CD4-positive, alpha-beta T cell treated with Interleukin-4 for 4 hours (primary cell): ENCODE results near the gene TCF7L2.
"Not testable (repeated sequence)": the region's sequence is repeated elsewhere in the genome, so short reads cannot be mapped to it uniquely, and the experiment has no call there.

Source experiments
- DNase-seq: peaks from one replicate; pipeline ENCODE4 v3.0.0-alpha.2; 2020

The TCF7L2 gene

DNA sequence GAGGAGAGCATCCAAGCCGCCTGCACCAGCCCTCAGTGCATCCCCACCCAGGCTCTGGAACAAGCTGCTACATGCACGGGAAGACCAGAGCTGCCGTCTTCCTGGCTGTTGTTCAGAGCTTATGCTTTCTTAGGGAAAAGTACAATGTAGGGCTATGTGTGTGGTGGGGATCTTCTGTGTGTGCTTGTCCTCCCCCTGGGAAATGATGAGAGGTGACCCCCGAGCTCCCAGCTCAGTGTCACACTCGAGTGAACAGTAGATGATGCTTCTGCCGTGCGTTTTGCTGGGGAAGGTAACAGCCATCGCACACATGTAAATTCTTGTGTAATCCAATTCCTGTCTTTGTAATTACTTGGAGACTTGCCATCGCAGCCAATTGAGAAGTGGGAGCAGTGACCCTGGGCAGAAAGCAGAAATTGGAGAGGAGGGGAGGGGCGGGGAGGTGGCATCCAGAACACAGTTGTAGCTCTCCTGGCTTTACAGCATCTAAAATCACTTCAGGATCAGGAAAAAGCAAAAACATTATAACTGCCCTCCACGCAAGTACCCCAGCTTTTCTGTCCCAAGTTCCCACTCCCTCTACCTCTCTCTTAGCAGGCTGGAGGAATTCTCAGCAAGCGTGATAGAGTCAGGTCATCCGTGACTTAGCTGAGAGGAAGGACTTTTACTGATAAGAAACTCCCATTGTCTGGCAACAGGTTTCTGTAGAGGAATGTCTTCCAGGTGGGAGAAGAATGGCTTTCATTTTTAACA is 149.6 kb downstream of the TCF7L2 start:
- no peak for DNase-seq

DNA sequence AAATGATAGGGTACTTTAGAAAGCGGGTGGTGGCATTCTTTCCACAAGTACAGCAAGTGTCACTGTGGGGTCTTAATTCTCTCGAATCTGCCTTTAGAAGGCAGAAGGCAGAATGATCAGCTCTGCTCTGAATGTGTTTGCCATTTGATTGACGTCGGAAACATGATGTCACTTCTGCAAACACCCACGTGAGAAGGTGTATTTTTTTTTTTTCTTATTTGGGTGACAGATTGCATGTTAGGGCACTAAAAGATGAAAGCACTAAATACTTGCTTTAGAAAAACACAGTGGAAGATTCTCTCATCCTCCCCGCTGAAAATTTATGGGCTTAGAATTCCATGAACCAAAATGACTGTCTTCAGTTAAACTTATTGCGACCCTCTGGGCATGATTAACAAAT is 150.2 kb downstream of the TCF7L2 start:
- DNase-seq, result no peak

DNA sequence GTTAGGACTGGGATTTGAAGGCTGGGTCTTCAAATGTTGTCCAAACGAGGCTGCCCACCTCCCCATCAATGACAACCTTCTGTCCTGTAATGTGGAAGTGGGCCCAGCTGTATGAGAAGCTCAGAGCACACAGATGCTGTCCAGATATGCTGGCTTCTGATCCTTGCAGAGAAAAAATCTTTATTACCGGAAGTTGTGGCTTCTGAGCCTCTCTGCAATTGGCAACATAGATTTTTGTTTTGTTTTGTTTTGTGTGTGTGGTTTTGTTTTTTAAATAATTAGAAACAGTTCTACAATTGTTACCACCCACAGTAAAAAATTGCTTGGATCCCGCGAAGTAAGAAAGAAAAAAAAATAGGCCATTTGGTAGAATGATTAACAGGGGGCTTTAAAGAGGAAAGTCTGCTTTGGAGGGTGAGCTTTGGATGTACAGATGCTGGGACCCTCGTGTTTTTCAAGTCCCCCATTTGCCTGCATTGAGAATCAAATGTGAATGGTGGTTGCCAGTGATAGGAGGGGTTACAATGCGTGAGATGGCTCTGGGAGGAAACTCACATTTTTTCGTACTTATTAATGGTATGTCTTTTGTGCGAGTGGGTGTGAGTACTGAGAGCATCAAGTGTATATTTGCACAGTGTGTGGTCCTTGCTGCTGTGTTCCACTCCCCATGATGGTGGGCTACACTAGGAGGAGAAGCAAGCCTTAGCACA is 153.2 kb downstream of the TCF7L2 start:
- no peak for DNase-seq

- DNase-seq, result no peak
Measured at GRCh38 chr10:113104047-113104446, 154.0 kb downstream of the TCF7L2 start.

DNA sequence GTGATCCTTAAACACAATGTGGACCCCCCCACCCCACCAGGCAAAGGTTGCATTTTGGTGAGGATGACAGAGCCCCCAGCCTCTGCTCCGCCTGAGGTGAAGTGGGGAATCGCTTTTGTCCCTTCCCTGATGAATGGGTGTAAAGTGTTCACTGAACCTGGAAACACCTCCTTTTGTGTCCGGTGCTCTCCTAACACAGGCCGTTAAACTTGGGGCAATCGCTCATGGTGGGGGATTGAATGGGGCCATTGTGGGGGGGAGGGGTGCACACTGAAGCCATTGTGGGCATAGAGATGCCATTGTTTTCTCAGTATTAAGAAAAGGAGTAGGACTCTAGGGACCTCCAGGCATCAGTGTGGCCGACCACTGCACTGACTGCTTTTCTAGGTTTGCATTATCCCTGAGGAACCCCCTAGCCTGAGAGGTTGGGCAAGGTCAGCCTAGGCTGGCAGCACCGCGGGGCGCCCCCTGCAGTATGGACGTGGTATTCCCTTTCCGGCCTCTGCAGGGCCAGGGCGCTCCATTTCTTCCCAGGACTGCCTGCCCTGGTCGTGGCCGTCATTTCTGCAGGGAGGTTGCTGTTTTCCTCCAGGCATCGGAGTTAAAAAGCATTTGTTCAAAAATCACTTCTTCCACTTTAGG is 158.3 kb downstream of the TCF7L2 start:
- DNase-seq, result no peak

- no peak for DNase-seq
Measured at GRCh38 chr10:113108948-113109347, 158.9 kb downstream of the TCF7L2 start.

- DNase-seq, result not testable (repeated sequence)
Measured at GRCh38 chr10:113109482-113109881, 159.4 kb downstream of the TCF7L2 start.

DNA sequence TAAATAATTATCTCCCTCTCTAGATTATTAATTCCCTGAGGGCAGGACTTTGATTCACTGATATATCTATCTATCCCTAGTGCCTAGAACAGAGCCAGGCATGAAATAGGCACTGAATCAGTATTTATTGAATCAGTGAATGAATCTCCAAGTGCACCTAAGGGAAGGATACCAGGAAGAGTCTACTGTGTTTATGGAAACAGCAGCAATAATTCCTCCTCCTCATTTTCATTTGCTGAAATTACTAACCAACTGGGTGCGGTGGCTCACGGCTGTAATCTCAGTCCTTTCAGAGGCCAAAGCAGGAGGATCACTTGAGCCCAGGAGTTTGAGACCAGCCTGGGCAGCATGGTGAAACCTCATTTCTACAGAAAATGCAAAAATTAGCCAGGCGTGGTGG is 161.2 kb downstream of the TCF7L2 start:
- no peak for DNase-seq

DNA sequence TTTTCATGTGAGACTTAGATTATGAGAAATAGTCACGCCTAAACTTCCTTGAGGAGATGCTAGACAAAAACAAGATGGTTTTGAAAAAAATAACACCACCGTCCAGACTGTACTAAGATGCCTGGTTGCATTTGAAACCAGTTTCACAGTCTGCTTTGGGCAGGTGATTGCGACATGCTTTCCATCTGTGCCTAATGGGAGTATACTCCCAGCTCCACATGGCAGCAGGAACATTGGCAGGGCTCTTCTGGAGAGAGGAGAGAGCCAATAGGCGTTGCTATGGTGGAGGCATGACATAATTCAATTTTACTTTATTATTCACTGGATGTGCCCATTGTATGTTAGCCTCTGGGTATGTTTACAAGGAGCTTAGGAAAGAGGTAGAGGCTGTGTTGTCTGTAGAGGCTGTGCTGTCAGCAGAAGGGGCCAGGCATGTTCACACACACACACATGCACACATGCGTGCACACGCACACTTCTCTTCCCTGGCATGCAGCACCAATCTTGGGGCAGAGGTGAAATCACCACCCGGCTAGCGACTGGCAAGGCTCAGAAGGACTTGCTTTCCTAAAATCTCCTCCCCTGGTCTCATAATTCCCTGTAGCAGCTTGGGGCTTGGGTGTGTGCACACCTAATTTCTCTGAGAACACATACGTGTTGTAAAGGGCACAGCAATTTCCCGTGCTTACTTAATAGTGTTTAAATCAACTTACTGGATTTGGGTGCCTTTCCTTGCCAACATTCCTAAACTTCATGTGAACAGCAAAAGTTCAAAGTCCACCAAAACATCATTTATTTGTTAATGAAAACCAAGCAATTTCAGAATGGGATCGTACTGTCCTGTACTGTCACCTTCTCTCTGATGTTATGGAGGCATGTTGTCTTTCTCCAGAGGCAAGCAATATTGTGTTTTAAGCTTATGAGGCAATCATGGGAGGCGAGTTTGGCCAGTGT is 162.1 kb downstream of the TCF7L2 start:
- DNase-seq, result no peak

GRCh38 chr10:113113241-113113640 is 163.2 kb downstream of the TCF7L2 start:
- no peak for DNase-seq

DNA sequence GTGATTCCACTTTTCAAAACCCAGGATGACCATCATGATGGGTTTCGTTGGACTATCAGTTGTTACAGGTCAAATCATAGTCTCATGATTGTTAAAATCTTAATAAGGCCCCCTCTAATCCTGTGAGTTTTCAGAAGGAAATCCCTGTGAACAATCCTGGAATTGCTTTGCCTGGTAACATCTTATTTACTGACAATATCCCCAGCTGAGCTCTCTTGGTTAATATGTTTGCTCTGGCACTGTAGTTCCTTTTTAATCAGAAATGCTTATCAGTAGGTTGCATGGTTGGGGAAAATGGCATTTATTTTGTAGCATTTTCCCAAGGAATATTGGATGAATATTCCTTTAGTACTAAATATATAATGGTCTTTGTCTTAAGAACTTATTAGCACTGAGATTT is 163.9 kb downstream of the TCF7L2 start:
- no peak for DNase-seq

DNA sequence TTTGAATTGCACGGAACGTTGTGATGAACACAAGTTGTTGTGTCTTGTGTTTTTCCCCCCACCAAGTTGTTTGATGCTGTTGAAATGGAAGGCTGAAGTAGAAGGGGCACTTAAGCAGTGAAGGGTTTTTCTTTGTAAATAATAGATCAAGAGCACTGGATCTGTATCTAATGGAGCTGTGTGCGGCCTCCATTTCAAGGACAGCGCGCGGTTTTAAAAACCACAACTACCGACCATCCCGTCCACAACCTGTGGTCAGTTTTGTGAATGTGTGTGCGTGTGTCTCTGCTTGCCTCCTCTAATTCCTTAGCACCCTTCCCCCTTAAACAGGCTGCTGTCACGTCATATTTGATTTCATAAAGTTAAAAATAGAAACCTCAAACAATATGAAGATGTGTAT is 165.5 kb downstream of the TCF7L2 start:
- no peak for DNase-seq

DNA sequence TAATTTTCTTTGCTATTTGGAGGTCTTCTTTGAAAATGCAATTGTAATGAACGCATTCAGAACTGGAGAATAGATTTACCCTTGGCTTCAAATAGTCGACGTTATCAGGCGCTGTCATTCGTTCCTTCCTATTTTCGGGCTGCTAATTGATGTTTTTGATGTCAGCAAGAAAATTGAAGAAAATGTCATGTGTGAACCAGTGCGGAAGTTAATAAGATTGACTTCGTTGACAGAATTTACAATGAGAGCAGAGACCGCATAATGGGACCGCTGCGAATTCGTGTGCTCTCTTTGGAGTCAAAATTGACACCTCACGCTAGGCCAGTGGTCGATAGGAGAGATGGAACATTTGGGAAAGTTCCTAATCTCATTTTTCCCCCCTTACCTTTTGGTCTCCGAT is 168.8 kb downstream of the TCF7L2 start:
- no peak for DNase-seq

GRCh38 chr10:113119801-113120200 is 169.8 kb downstream of the TCF7L2 start:
- no peak for DNase-seq

- no peak for DNase-seq
Measured at GRCh38 chr10:113121153-113121552, 171.1 kb downstream of the TCF7L2 start.

DNA sequence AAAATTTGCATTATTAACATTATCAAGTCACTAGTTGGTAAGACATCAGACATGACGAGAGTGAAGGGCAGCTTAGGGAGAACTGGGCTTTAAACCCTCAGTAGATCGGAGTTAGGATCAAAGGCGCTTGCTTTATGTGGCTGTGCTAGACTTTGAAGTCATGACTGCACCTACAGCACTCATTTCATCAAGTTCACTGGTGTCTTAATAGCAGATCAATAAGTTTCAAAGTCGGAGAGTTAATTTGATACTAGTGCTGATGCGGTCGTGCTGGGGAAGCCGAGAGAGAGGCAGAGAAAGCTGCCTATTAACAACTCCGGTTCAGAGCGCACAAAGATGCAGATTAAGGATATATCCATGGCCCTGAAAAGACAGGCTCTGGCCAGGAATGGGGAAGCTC is 172.9 kb downstream of the TCF7L2 start:
- DNase-seq, result no peak

- no peak for DNase-seq
Measured at GRCh38 chr10:113124724-113125123, 174.7 kb downstream of the TCF7L2 start.

DNA sequence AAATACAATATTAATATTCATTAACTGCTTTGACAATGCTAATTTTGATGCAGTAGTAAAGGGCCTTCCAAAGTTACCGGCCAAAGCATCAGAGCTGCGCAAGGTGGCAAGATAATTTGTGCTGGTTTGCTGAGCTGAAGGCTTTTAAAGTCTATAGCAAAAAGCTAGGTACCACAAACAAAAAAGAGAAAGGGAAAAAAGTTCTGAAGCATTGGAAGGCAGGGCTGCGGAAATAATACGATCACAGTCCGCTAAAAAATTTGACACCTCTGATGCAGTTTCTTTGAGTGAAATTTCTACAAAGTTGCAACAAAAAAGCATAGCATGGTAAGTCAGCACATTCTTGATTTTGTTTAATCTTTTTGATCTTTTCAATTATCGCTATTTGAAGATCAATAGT is 175.6 kb downstream of the TCF7L2 start:
- no peak for DNase-seq

GRCh38 chr10:113126229-113127201 is 176.5 kb downstream of the TCF7L2 start:
- peak; percentile 8 for DNase-seq

- no peak for DNase-seq
Measured at GRCh38 chr10:113127261-113127900, 177.3 kb downstream of the TCF7L2 start.

GRCh38 chr10:113127901-113128283 is 177.8 kb downstream of the TCF7L2 start:
- DNase-seq, result no peak
